SK-N-SH (cell line): ENCODE results near the gene ENTR1. TPM values are rescaled to one million over a fixed set of nuclear protein-coding genes. Genes with fewer than 3 reads are reported as not detected.

Experiments
- CTCF ChIA-PET: fragments of 300-600, 350-600 bp; formaldehyde crosslinking; extraction: SDS; loops from one replicate; lab custom pipeline; 2021; lab: Yijun Ruan, JAX
- POLR2A ChIA-PET: fragments of 350-600 bp; sonication (Branson Sonifier 250); formaldehyde crosslinking; extraction: SDS; loops from one replicate; lab custom pipeline; 2020; ENCODE audit warnings: antibody characterized with exemption, inconsistent platforms; lab: Yijun Ruan, JAX
- DNase-seq: peaks from one replicate; pipeline ENCODE4 v3.0.0; 2012
- H2AFZ ChIP-seq: fragments of 200-600 bp; sonication (generic); 2 replicates; pipeline ENCODE4 v1.8.1; 2016; ENCODE audit warnings: antibody characterized with exemption, mild to moderate bottlenecking, low read depth
- H3F3A ChIP-seq: fragments of 200-600 bp; sonication (generic); replicated peaks from 2 replicates; pipeline ENCODE3; 2016; ENCODE audit warnings: antibody characterized with exemption, mild to moderate bottlenecking; ENCODE audit not compliant: insufficient read depth
- H3K27ac ChIP-seq, 2 experiments: fragments of 200-500 bp in 1 of 2; fragments of 200-600 bp in 1 of 2; sonication (Bioruptor generic) in 1 of 2; sonication (generic), shearing (Covaris generic) in 1 of 2; 2 replicates each; pipeline versions ENCODE4 v1.5.1 to v1.6.1; 2014 to 2016; ENCODE audit warnings: low read depth in 2 of 2, inconsistent platforms in 1 of 2, low read length in 1 of 2, mild to moderate bottlenecking in 1 of 2, mixed read lengths in 1 of 2
- H3K27me3 ChIP-seq: fragments of 200-600 bp; sonication (generic), shearing (Covaris generic); 2 replicates; pipeline ENCODE4 v1.6.1; 2016; ENCODE audit warnings: mixed run types; ENCODE audit not compliant: insufficient read depth
- H3K36me3 ChIP-seq, 2 experiments: fragments of 200-500 bp in 1 of 2; fragments of 200-600 bp in 1 of 2; sonication (Bioruptor generic) in 1 of 2; sonication (generic) in 1 of 2; replicated peaks in 1 of 2; 2 replicates each; pipeline versions ENCODE3 to v1.5.1; 2014 to 2016; ENCODE audit warnings: low read length in 1 of 2, mild to moderate bottlenecking in 1 of 2; ENCODE audit not compliant: insufficient read depth in 2 of 2, control insufficient read depth in 1 of 2
- H3K4me1 ChIP-seq, 2 experiments: fragments of 200-500 bp in 1 of 2; fragments of 200-600 bp in 1 of 2; sonication (Bioruptor generic) in 1 of 2; sonication (generic), shearing (Covaris generic) in 1 of 2; 2 replicates each; pipeline versions ENCODE4 v1.5.1 to v1.6.1; 2014 to 2016; ENCODE audit warnings: low read depth in 1 of 2, low read length in 1 of 2, mixed run types in 1 of 2; ENCODE audit not compliant: insufficient read depth in 2 of 2, control insufficient read depth in 1 of 2
- H3K4me2 ChIP-seq: fragments of 200-600 bp; sonication (generic), shearing (Covaris generic); 2 replicates; pipeline ENCODE4 v1.6.1; 2017; ENCODE audit warnings: mixed run types
- H3K4me3 ChIP-seq, 2 experiments: fragments of 200-500 bp in 1 of 2; fragments of 200-600 bp in 1 of 2; sonication (Bioruptor generic) in 1 of 2; sonication (generic), shearing (Covaris generic) in 1 of 2; 2 replicates each; pipeline versions ENCODE4 v1.5.1 to v1.8.1; 2014 to 2016; ENCODE audit warnings: low read depth in 2 of 2, inconsistent platforms in 1 of 2, low read length in 1 of 2, mild to moderate bottlenecking in 1 of 2, mixed read lengths in 1 of 2, moderate library complexity in 1 of 2
- H3K79me2 ChIP-seq: fragments of 200-600 bp; sonication (generic); 2 replicates; pipeline ENCODE4 v1.8.1; 2017; ENCODE audit warnings: mild to moderate bottlenecking; ENCODE audit not compliant: insufficient read depth
- H3K9ac ChIP-seq: fragments of 200-600 bp; sonication (generic); 2 replicates; pipeline ENCODE4 v1.6.1; 2017; ENCODE audit warnings: mixed run types
- H3K9me2 ChIP-seq: fragments of 200-600 bp; sonication (generic); 2 replicates; pipeline ENCODE4 v1.6.1; 2017; ENCODE audit warnings: mixed run types
- H3K9me3 ChIP-seq: fragments of 200-600 bp; sonication (generic); 2 replicates; pipeline ENCODE4 v1.6.1; 2017; ENCODE audit warnings: mixed run types, mild to moderate bottlenecking, moderate library complexity
- H4K20me1 ChIP-seq: fragments of 200-600 bp; sonication (generic); 2 replicates; pipeline ENCODE4 v1.6.1; 2017; ENCODE audit warnings: mild to moderate bottlenecking, mixed run types; ENCODE audit not compliant: insufficient read depth
- CHD2 ChIP-seq: fragments of 150-350 bp; IDR thresholded peaks from 2 replicates; pipeline ENCODE4 v1.6.1; 2018; ENCODE audit warnings: low read length; ENCODE audit not compliant: partially characterized antibody
- ELF1 ChIP-seq: IDR thresholded peaks from 2 replicates; pipeline ENCODE4 v1.4.0; 2012
- FOXJ3 ChIP-seq: sonication (generic); formaldehyde crosslinking; IDR thresholded peaks from 2 replicates; pipeline ENCODE4 v1.5.1; 2020; ENCODE audit warnings: mild to moderate bottlenecking, missing genetic modification reagents
- MXI1 ChIP-seq: IDR thresholded peaks from 2 replicates; pipeline ENCODE4 v1.6.1; 2012; ENCODE audit warnings: mild to moderate bottlenecking, low read depth, low read length, improper control_type of control experiment
- NFIC ChIP-seq: IDR thresholded peaks from 2 replicates; pipeline ENCODE4 v1.4.0; 2012; ENCODE audit warnings: borderline replicate concordance
- RAD21 ChIP-seq: IDR thresholded peaks from 2 replicates; pipeline ENCODE4 v1.6.1; 2012; ENCODE audit warnings: mild to moderate bottlenecking, low read length
- RCOR1 ChIP-seq: fragments of 150-350 bp; IDR thresholded peaks from 2 replicates; pipeline ENCODE4 v1.6.1; 2017; ENCODE audit warnings: antibody characterized with exemption, low read length
- RFX5 ChIP-seq: IDR thresholded peaks from 2 replicates; pipeline ENCODE4 v1.6.1; 2012; ENCODE audit warnings: mild to moderate bottlenecking, improper control_type of control experiment, low read length
- RXRA ChIP-seq: IDR thresholded peaks from 2 replicates; pipeline ENCODE4 v1.4.0; 2012; ENCODE audit warnings: low read depth, mild to moderate bottlenecking, borderline replicate concordance
- TEAD4 ChIP-seq: IDR thresholded peaks from 2 replicates; pipeline ENCODE4 v1.4.0; 2012; ENCODE audit warnings: mild to moderate bottlenecking, borderline replicate concordance; ENCODE audit not compliant: insufficient read depth
- WGBS: methylation state at CpG from one replicate; pipeline ENCODE4 v1.1.6; 2017; ENCODE audit warnings: low lambda C conversion rate; 5-methylcytosine and 5-hydroxymethylcytosine counted together
- polyA plus RNA-seq, 3 experiments: library from polyadenylated mRNA; depleted of rRNA; stranded (reverse); fragments of >200 nt; gene quantifications; 2 replicates each; pipeline ENCODE4 v1.2.3, GENCODE V29; 2012
- TF ChIP-seq, protein P1 (sequence below): IDR thresholded peaks from 2 replicates; pipeline ENCODE4 v1.4.0; 2012; ENCODE audit warnings: low read depth, borderline replicate concordance
- TF ChIP-seq, protein P2 (sequence below): fragments of 200-600 bp; sonication (generic); IDR thresholded peaks from 2 replicates; pipeline ENCODE4 v1.6.1; 2017; ENCODE audit warnings: antibody characterized with exemption, mild to moderate bottlenecking, moderate library complexity
- TF ChIP-seq, protein P3 (sequence below): IDR thresholded peaks from 2 replicates; pipeline ENCODE4 v1.6.1; 2012; ENCODE audit warnings: mild to moderate bottlenecking, low read depth, low read length, moderate library complexity
- TF ChIP-seq, protein P4 (sequence below): fragments of 150-350 bp; IDR thresholded peaks from 2 replicates; pipeline ENCODE4 v1.6.1; 2016; ENCODE audit warnings: mild to moderate bottlenecking, low read depth, low read length
- TF ChIP-seq, protein P5 (sequence below): IDR thresholded peaks from 2 replicates; pipeline ENCODE4 v1.4.0; 2012; ENCODE audit warnings: low read depth, borderline replicate concordance

Gene ENTR1
- polyA plus RNA-seq, 1 of the 3 experiments (the other 2 are of a cell fraction), result 71.3 TPM

DNA sequence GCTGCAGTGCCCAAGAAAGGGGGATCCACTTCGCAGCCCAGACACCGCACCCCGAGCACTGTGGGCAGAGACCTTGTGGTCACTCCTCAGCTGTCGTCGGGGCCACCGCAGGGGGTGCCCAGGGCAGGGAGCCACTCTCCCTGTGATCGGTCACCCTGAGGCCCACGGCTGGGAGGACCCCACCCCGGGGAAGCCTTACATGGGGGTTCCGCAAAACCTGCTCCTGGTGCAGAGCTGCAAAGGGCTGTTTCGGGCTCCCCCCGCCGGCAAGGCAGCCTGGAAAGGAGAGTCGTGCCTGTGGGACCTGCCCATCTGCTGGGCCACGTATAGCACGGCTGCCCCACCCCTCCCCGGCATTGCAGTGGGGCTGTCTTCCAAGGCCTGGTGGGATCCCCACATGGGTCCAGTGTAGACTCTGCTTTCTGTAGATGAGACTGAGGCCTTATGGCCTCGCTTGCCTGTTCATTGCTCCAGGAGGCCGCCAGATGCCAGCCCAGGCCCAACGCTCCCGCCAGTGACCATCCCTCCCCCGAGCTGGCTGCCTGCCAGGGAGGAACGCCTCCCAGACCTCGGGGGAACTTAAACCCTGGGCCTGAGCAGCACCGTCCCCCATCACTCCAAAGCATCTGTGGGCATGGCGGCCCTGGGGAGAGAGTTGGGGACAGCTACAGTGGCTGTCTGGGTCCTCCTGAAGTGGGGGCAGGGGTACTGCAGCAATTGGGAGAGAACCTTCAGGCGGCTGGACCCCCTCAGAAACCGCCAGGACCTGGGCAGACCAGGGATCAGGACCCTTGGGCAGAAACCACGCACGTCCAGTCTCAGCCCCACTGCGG, 45.3 kb downstream of the ENTR1 start:
- no peaks in the 10 kb centered on the region for H3F3A ChIP-seq
- peak overlapping the region in 1 of 2 experiments; percentile 77; a peak in 2 of 4 replicates for H3K27ac ChIP-seq
- H3K36me3 ChIP-seq, result no peaks in the 10 kb centered on the region
- 75% methylated on average over 5 of the region's 31 CpGs for WGBS
- ChIA-PET CTCF (interaction anchor here (0.7 to 6.8 kb wide), 8 partner anchors 8 to 53 kb away, joined by 3 to 65 read pairs (median 32); partner anchors contain the start of genes CARD9, ENTR1, GPSM1 and PMPCA), POLR2A (interaction anchor here (0.6 to 2.1 kb wide), 4 partner anchors 9 to 19 kb away, joined by 3 to 11 read pairs (median 3); partner anchors contain the start of gene CARD9)
- H3K9ac ChIP-seq, result no peak overlapping the region
- peak; percentile 96 for DNase-seq
- peaks cover 0 to 51% of the 10 kb centered on the region in 2 experiments; a peak in 1 of 4 replicates for H3K4me1 ChIP-seq
- H2AFZ ChIP-seq, result no peak overlapping the region
- H3K4me2 ChIP-seq, result no peak overlapping the region
- no peak overlapping the region; a peak in 1 of 4 replicates for H3K4me3 ChIP-seq
- no peaks in the 10 kb centered on the region for H3K27me3 ChIP-seq
- 0 out of 2 replicates have a peak, but pooled peaks cover 3% of the 10 kb centered on the region for H4K20me1 ChIP-seq
- no peaks in the 10 kb centered on the region for H3K9me2 ChIP-seq
- H3K79me2 ChIP-seq, result no peaks in the 10 kb centered on the region
- TF ChIP-seq FOXJ3 (CRISPR knock-in tag) (0 out of 2 replicates have a peak, but pooled peaks have one; percentile 22), TEAD4 (no peak), ELF1 (no peak), NFIC (peak; percentile 60; the same call in 1 of the 2 replicates), CHD2 (peak; percentile 62), RXRA (no peak), RAD21 (peak; percentile 57), RCOR1 (peak; percentile 56; the same call in 1 of the 2 replicates), MXI1 (peak; percentile 80), RFX5 (no peak)
- TF ChIP-seq, protein P1, sequence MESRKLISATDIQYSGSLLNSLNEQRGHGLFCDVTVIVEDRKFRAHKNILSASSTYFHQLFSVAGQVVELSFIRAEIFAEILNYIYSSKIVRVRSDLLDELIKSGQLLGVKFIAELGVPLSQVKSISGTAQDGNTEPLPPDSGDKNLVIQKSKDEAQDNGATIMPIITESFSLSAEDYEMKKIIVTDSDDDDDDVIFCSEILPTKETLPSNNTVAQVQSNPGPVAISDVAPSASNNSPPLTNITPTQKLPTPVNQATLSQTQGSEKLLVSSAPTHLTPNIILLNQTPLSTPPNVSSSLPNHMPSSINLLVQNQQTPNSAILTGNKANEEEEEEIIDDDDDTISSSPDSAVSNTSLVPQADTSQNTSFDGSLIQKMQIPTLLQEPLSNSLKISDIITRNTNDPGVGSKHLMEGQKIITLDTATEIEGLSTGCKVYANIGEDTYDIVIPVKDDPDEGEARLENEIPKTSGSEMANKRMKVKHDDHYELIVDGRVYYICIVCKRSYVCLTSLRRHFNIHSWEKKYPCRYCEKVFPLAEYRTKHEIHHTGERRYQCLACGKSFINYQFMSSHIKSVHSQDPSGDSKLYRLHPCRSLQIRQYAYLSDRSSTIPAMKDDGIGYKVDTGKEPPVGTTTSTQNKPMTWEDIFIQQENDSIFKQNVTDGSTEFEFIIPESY, result no peak
- TF ChIP-seq, protein P2, sequence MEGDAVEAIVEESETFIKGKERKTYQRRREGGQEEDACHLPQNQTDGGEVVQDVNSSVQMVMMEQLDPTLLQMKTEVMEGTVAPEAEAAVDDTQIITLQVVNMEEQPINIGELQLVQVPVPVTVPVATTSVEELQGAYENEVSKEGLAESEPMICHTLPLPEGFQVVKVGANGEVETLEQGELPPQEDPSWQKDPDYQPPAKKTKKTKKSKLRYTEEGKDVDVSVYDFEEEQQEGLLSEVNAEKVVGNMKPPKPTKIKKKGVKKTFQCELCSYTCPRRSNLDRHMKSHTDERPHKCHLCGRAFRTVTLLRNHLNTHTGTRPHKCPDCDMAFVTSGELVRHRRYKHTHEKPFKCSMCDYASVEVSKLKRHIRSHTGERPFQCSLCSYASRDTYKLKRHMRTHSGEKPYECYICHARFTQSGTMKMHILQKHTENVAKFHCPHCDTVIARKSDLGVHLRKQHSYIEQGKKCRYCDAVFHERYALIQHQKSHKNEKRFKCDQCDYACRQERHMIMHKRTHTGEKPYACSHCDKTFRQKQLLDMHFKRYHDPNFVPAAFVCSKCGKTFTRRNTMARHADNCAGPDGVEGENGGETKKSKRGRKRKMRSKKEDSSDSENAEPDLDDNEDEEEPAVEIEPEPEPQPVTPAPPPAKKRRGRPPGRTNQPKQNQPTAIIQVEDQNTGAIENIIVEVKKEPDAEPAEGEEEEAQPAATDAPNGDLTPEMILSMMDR, result no peak
- TF ChIP-seq, protein P3, sequence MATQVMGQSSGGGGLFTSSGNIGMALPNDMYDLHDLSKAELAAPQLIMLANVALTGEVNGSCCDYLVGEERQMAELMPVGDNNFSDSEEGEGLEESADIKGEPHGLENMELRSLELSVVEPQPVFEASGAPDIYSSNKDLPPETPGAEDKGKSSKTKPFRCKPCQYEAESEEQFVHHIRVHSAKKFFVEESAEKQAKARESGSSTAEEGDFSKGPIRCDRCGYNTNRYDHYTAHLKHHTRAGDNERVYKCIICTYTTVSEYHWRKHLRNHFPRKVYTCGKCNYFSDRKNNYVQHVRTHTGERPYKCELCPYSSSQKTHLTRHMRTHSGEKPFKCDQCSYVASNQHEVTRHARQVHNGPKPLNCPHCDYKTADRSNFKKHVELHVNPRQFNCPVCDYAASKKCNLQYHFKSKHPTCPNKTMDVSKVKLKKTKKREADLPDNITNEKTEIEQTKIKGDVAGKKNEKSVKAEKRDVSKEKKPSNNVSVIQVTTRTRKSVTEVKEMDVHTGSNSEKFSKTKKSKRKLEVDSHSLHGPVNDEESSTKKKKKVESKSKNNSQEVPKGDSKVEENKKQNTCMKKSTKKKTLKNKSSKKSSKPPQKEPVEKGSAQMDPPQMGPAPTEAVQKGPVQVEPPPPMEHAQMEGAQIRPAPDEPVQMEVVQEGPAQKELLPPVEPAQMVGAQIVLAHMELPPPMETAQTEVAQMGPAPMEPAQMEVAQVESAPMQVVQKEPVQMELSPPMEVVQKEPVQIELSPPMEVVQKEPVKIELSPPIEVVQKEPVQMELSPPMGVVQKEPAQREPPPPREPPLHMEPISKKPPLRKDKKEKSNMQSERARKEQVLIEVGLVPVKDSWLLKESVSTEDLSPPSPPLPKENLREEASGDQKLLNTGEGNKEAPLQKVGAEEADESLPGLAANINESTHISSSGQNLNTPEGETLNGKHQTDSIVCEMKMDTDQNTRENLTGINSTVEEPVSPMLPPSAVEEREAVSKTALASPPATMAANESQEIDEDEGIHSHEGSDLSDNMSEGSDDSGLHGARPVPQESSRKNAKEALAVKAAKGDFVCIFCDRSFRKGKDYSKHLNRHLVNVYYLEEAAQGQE, result no peak
- TF ChIP-seq, protein P4, sequence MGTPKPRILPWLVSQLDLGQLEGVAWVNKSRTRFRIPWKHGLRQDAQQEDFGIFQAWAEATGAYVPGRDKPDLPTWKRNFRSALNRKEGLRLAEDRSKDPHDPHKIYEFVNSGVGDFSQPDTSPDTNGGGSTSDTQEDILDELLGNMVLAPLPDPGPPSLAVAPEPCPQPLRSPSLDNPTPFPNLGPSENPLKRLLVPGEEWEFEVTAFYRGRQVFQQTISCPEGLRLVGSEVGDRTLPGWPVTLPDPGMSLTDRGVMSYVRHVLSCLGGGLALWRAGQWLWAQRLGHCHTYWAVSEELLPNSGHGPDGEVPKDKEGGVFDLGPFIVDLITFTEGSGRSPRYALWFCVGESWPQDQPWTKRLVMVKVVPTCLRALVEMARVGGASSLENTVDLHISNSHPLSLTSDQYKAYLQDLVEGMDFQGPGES, result no peak
- TF ChIP-seq, protein P5, sequence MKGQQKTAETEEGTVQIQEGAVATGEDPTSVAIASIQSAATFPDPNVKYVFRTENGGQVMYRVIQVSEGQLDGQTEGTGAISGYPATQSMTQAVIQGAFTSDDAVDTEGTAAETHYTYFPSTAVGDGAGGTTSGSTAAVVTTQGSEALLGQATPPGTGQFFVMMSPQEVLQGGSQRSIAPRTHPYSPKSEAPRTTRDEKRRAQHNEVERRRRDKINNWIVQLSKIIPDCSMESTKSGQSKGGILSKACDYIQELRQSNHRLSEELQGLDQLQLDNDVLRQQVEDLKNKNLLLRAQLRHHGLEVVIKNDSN, result no peak
- H3K9me3 ChIP-seq, result no peaks in the 10 kb centered on the region
